Breast epithelium (tissue), 4 donors: ENCODE data around the gene VLDLR. TPM values are rescaled to one million over a fixed set of nuclear protein-coding genes. Genes with fewer than 3 reads are reported as not detected.
"Not testable (repeated sequence)": the region's sequence is repeated elsewhere in the genome, so short reads cannot be mapped to it uniquely, and the experiment has no call there.

Source experiments
- DNase-seq, 2 donors: peaks; one replicate each; pipeline ENCODE4 v3.0.0-alpha.2; 2019; ENCODE audit warnings: low spot score in 2 of 2
- H3K27ac ChIP-seq, 2 donors: fragments of 200-600 bp; sonication (generic) in 1 of 2; one replicate each; pipeline ENCODE4 v1.5.1; 2016 to 2019; ENCODE audit warnings: mild to moderate bottlenecking in 1 of 2
- H3K27me3 ChIP-seq, 2 donors: fragments of 200-600 bp; sonication (generic) in 1 of 2; one replicate each; pipeline versions ENCODE4 v1.5.1 to v1.6.0; 2017 to 2019; ENCODE audit warnings: control low read depth in 1 of 2, mild to moderate bottlenecking in 1 of 2
- H3K36me3 ChIP-seq: fragments of 200-600 bp; one replicate; pipeline ENCODE4 v1.5.1; 2019
- H3K4me1 ChIP-seq, 2 donors: fragments of 200-600 bp; sonication (generic); one replicate each; pipeline ENCODE4 v1.5.1; 2016 to 2019; ENCODE audit warnings: control low read depth in 1 of 2
- H3K4me3 ChIP-seq, 3 donors: fragments of 200-600 bp; sonication (generic); 1 replicate in 2 of 3; 2 replicates in 1 of 3; pipeline ENCODE4 v1.5.1; 2016 to 2019; ENCODE audit warnings: mild to moderate bottlenecking in 3 of 3, moderate library complexity in 2 of 3
- H3K9me3 ChIP-seq, 2 donors: fragments of 200-600 bp; sonication (generic) in 1 of 2; one replicate each; pipeline ENCODE4 v1.5.1; 2016 to 2019; ENCODE audit warnings: control low read depth in 1 of 2
- CTCF ChIP-seq, 3 donors: fragments of 450-650 bp; IDR thresholded peaks; one replicate each; pipeline ENCODE4 v1.5.1; 2016 to 2017; ENCODE audit warnings: antibody characterized with exemption in 3 of 3, mild to moderate bottlenecking in 3 of 3, moderate library complexity in 3 of 3
- POLR2A ChIP-seq: fragments of 450-650 bp; IDR thresholded peaks from one replicate; pipeline ENCODE4 v1.6.1; 2016; ENCODE audit warnings: antibody characterized with exemption, mild to moderate bottlenecking, moderate library complexity
- POLR2AphosphoS5 ChIP-seq, 3 donors: sonication (generic); formaldehyde crosslinking; IDR thresholded peaks; one replicate each; pipeline ENCODE4 v1.6.1; 2017; ENCODE audit warnings: antibody characterized with exemption in 3 of 3
- intact Hi-C: fragments of 100-400 bp; cut with DNase I; formaldehyde crosslinking; loops from one replicate; pipeline ENCODE4 v1.15.1; 2023; ENCODE audit warnings: low total_unique reads
- total RNA-seq, 3 donors: library from RNA; depleted of rRNA; stranded (reverse); fragments of >200 nt; gene quantifications; one replicate each; pipeline ENCODE4 v1.1.0, GENCODE V29; 2016

VLDLR gene
- total RNA-seq, 3 donors from 2014 or later = 6.7 to 11.7 (median 7.5) TPM

- TF ChIP-seq POLR2A = no peak
- TF ChIP-seq CTCF (IDR thresholded peaks at IDR 0.05) = no peak
- TF ChIP-seq POLR2AphosphoS5 (IDR thresholded peaks at IDR 0.05) = no peak
- DNase-seq = no peak
- no peaks in the 10 kb centered on the region for H3K36me3 ChIP-seq
- H3K27ac ChIP-seq = no peak overlapping the region
- H3K4me1 ChIP-seq = no peaks in the 10 kb centered on the region
- no peaks in the 10 kb centered on the region for H3K27me3 ChIP-seq
- H3K4me3 ChIP-seq = no peak overlapping the region
- H3K9me3 ChIP-seq = no peaks in the 10 kb centered on the region
- intact Hi-C loops = no loop called here
These were observed 82.9 kb downstream of the VLDLR start for GRCh38 chr9:2704504-2704903.

DNA sequence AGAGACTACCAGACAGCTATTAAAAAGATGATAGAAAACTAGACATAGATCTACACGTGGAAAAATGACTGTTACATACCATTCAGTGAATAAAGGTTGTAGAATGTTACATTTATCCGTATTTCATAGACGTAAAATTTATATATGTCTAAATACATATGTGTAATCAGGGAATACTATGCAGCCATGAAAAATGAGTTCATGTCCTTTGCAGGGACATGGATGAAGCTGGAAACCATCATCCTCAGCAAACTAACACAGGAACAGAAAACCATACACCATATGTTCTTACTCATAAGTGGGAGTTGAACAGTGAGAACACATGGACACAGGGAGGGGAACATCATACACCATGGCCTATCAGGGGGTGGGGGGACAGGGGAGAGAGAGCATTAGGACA lies 85.7 kb downstream of the VLDLR start:
- H3K9me3 ChIP-seq, H3K27me3 ChIP-seq, intact Hi-C loops, H3K27ac ChIP-seq, H3K36me3 ChIP-seq, H3K4me1 ChIP-seq, H3K4me3 ChIP-seq, DNase-seq: not testable (repeated sequence)

Other genes with a start within 250 kb of the VLDLR start
- gene KCNV2, start 95.7 kb downstream of the VLDLR start, total RNA-seq = not detected
- 10 to 100 TPM; 25.1 to 58.0 (median 54.4) TPM for gene PUM3, start 222.3 kb downstream of the VLDLR start, total RNA-seq